Duodenal mucosa (tissue), 2 donors: ENCODE measurements around the gene CAPS.
"Not testable (repeated sequence)": the region's sequence is repeated elsewhere in the genome, so short reads cannot be mapped to it uniquely, and the experiment has no call there.

Experiments
- H3K27ac ChIP-seq: one replicate; pipeline ENCODE4 v1.7.0; 2013; ENCODE audit warnings: low read depth, low read length
- H3K27me3 ChIP-seq, 2 donors: one replicate each; pipeline ENCODE4 v1.7.0; 2013; ENCODE audit warnings: low read length in 2 of 2, control low read depth in 1 of 2; ENCODE audit not compliant: insufficient read depth in 2 of 2, control insufficient read depth in 1 of 2
- H3K36me3 ChIP-seq, 2 donors: one replicate each; pipeline ENCODE4 v1.7.0; 2013; ENCODE audit warnings: low read length in 2 of 2, control low read depth in 1 of 2; ENCODE audit not compliant: insufficient read depth in 2 of 2, control insufficient read depth in 1 of 2
- H3K4me1 ChIP-seq, 2 donors: one replicate each; pipeline ENCODE4 v1.7.0; 2013; ENCODE audit warnings: low read length in 2 of 2, control low read depth in 1 of 2; ENCODE audit not compliant: insufficient read depth in 2 of 2, control insufficient read depth in 1 of 2
- H3K4me3 ChIP-seq, 2 donors: one replicate each; pipeline ENCODE4 v1.7.0; 2013; ENCODE audit warnings: low read length in 2 of 2, low read depth in 1 of 2
- H3K9ac ChIP-seq, 2 donors: one replicate each; pipeline ENCODE4 v1.7.0; 2013; ENCODE audit warnings: low read length in 2 of 2, low read depth in 1 of 2
- H3K9me3 ChIP-seq, 2 donors: one replicate each; pipeline ENCODE4 v1.7.0; 2013; ENCODE audit warnings: low read length in 2 of 2, control low read depth in 1 of 2; ENCODE audit not compliant: control insufficient read depth in 1 of 2

CAPS gene

GRCh38 chr19:5913739-5914357, at the start of gene CAPS:
Gene CAPS, plus strand, starts transcription at chr19:5914254. Its CDS starts 153 bp downstream, at chr19:5914407.
- peaks cover 20 to 37% of the 10 kb centered on the region in 2 donors for H3K36me3 ChIP-seq

GRCh38 chr19:5864725-5865486, 49.1 kb upstream of the CAPS start:
- Histone ChIP-seq H3K27me3 (no peaks in the 10 kb centered on the region), H3K4me3 (no peak overlapping the region), H3K9me3 (no peaks in the 10 kb centered on the region), H3K36me3 (no peaks in the 10 kb centered on the region), H3K9ac (no peak overlapping the region), H3K4me1 (peaks cover 0 to 6% of the 10 kb centered on the region in 2 donors), H3K27ac (no peak overlapping the region)

More at GRCh38 chr19:5913739-5914357, at the start of gene CAPS:
- Histone ChIP-seq H3K4me1 (peaks cover 0 to 9% of the 10 kb centered on the region in 2 donors), H3K9ac (no peak within 1 kb of the TSS), H3K4me3 (no peak within 1 kb of the TSS), H3K27ac (no peak within 1 kb of the TSS), H3K9me3 (no peaks in the 10 kb centered on the region), H3K27me3 (no peaks in the 10 kb centered on the region)

- Histone ChIP-seq H3K9me3 (no peaks in the 10 kb centered on the region), H3K4me3 (no peak overlapping the region), H3K9ac (no peak overlapping the region), H3K4me1 (peaks cover 0 to 6% of the 10 kb centered on the region in 2 donors), H3K27ac (no peak overlapping the region), H3K36me3 (no peaks in the 10 kb centered on the region), H3K27me3 (no peaks in the 10 kb centered on the region)
Measured at GRCh38 chr19:5865772-5866171, 48.3 kb upstream of the CAPS start.

- Histone ChIP-seq H3K27me3 (no peaks in the 10 kb centered on the region), H3K9me3 (no peaks in the 10 kb centered on the region), H3K4me1 (no peaks in the 10 kb centered on the region), H3K4me3 (no peak overlapping the region), H3K9ac (no peak overlapping the region), H3K27ac (no peak overlapping the region), H3K36me3 (no peaks in the 10 kb centered on the region)
Measured at GRCh38 chr19:5867201-5868136, 46.6 kb upstream of the CAPS start.

- Histone ChIP-seq H3K27ac (no peak overlapping the region), H3K27me3 (no peaks in the 10 kb centered on the region), H3K9me3 (no peaks in the 10 kb centered on the region), H3K9ac (no peak overlapping the region), H3K4me1 (peaks cover 0 to 4% of the 10 kb centered on the region in 2 donors), H3K36me3 (no peaks in the 10 kb centered on the region), H3K4me3 (no peak overlapping the region)
Measured at GRCh38 chr19:5870986-5871394, 43.1 kb upstream of the CAPS start.

- no peak overlapping the region for H3K9ac ChIP-seq
- H3K9me3 ChIP-seq: no peaks in the 10 kb centered on the region
- peaks cover 0 to 4% of the 10 kb centered on the region in 2 donors for H3K4me1 ChIP-seq
- no peaks in the 10 kb centered on the region for H3K27me3 ChIP-seq
- H3K27ac ChIP-seq: no peak overlapping the region
- H3K4me3 ChIP-seq: no peak overlapping the region
- H3K36me3 ChIP-seq: no peaks in the 10 kb centered on the region
Measured at GRCh38 chr19:5873617-5874199, 40.3 kb upstream of the CAPS start.

GRCh38 chr19:5874496-5874895, 39.6 kb upstream of the CAPS start:
- not testable (repeated sequence) for H3K4me3 ChIP-seq, H3K4me1 ChIP-seq, H3K27ac ChIP-seq, H3K27me3 ChIP-seq, H3K9me3 ChIP-seq, H3K9ac ChIP-seq, H3K36me3 ChIP-seq

- Histone ChIP-seq H3K9ac (no peak overlapping the region), H3K27ac (no peak overlapping the region), H3K4me3 (no peak overlapping the region), H3K27me3 (peaks cover 0 to 8% of the 10 kb centered on the region in 2 donors), H3K4me1 (peaks cover 0 to 10% of the 10 kb centered on the region in 2 donors), H3K36me3 (no peaks in the 10 kb centered on the region), H3K9me3 (no peaks in the 10 kb centered on the region)
Measured at GRCh38 chr19:5877427-5877826, 36.6 kb upstream of the CAPS start.

- H3K4me1 ChIP-seq: peaks cover 0 to 10% of the 10 kb centered on the region in 2 donors
Measured at GRCh38 chr19:5877882-5878281, 36.2 kb upstream of the CAPS start.

More at GRCh38 chr19:5877882-5878281, 36.2 kb upstream of the CAPS start:
- Histone ChIP-seq H3K4me3 (no peak overlapping the region), H3K27me3 (peaks cover 0 to 8% of the 10 kb centered on the region in 2 donors), H3K36me3 (no peaks in the 10 kb centered on the region), H3K27ac (no peak overlapping the region), H3K9ac (no peak overlapping the region), H3K9me3 (no peaks in the 10 kb centered on the region)
